ENCODE data around the gene SLC2A14.
"Not testable (repeated sequence)": the region's sequence is repeated elsewhere in the genome, so short reads cannot be mapped to it uniquely, and the experiment has no call there.

DNA sequence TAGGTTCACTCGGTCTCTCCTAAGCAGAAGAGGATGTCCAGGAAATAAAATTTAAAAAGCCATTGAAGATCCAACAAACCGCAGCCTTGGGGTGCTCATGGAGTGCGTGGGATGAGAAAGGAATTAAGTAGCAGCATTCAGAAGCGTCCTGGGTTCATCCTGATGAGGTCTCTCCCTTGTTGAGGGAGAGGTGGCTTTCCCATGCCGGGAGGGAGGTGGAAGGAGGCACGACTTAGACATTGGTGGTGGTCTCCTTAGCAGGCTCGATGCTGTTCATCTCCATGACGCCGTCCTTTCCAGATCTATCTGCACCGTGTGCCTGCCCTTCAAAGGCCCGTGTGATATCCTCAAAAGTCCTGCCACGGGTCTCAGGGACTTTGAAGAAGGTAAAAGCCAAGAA is 48.5 kb upstream of the SLC2A14 start:
- not testable (repeated sequence) for TF ChIP-seq POLR2AphosphoS5 (IDR thresholded peaks at IDR 0.05)
- TF ChIP-seq, protein P1, sequence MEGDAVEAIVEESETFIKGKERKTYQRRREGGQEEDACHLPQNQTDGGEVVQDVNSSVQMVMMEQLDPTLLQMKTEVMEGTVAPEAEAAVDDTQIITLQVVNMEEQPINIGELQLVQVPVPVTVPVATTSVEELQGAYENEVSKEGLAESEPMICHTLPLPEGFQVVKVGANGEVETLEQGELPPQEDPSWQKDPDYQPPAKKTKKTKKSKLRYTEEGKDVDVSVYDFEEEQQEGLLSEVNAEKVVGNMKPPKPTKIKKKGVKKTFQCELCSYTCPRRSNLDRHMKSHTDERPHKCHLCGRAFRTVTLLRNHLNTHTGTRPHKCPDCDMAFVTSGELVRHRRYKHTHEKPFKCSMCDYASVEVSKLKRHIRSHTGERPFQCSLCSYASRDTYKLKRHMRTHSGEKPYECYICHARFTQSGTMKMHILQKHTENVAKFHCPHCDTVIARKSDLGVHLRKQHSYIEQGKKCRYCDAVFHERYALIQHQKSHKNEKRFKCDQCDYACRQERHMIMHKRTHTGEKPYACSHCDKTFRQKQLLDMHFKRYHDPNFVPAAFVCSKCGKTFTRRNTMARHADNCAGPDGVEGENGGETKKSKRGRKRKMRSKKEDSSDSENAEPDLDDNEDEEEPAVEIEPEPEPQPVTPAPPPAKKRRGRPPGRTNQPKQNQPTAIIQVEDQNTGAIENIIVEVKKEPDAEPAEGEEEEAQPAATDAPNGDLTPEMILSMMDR (IDR thresholded peaks at IDR 0.05) = not testable (repeated sequence)
